ENCODE results near the gene EGFL8. TPM values are rescaled to one million over a fixed set of nuclear protein-coding genes. Genes with fewer than 3 reads are reported as not detected.

EGFL8 gene
- total and polyA plus RNA-seq, 2 of the 8 experiments (the other 6 are each of a cell fraction or from before 2014, with no cell fraction given) = 5.0 to 9.2 TPM

GRCh38 chr6:32126880-32127279 lies 37.5 kb upstream of the EGFL8 start:
- no peak overlapping the region for H3K56ac ChIP-seq (replicated peaks; ENCODE audit: insufficient read length, low read depth, low read length)
- H4K91ac ChIP-seq (replicated peaks; ENCODE audit: insufficient read length, low read length) = no peak overlapping the region
- H3K4me3 ChIP-seq (ENCODE audit: extremely low read depth in 1 of 4, insufficient read depth in 2 of 4, low read depth in 3 of 4, low read length in 4 of 4) = peak overlapping the region; percentile 95 to 100 (median 99); a peak in 6 of 8 replicates
- 0 out of 2 replicates have a peak overlapping the region, but pooled peaks have one; percentile 37 for H2BK15ac ChIP-seq (ENCODE audit: low read length)
- H2BK20ac ChIP-seq (ENCODE audit: low read length) = no peak overlapping the region
- peak overlapping the region; percentile 17; the same call in 1 of the 2 replicates for H2BK12ac ChIP-seq (ENCODE audit: low read depth, low read length)
- H3K23ac ChIP-seq (ENCODE audit: insufficient read length) = no peak overlapping the region
- DNase-seq (ENCODE audit: low read depth in 1 of 2, low spot score in 2 of 2) (no peak), FAIRE-seq (no peak)
- H4K20me1 ChIP-seq (replicated peaks in 1 of 2; ENCODE audit: control insufficient read depth in 1 of 2, insufficient read depth in 2 of 2, low read length in 2 of 2) = peaks cover 0 to 1% of the 10 kb centered on the region in 2 experiments
- H3K4me2 ChIP-seq (ENCODE audit: insufficient read depth in 1 of 2, low read depth in 2 of 2, low read length in 2 of 2) = peak overlapping the region; percentile 82 to 98
- H3K27me3 ChIP-seq (replicated peaks in 1 of 4; ENCODE audit: control insufficient read depth in 3 of 4, extremely low read depth in 1 of 4, insufficient read depth in 3 of 4, low read length in 3 of 4) = no peaks in the 10 kb centered on the region
- H3K79me2 ChIP-seq (ENCODE audit: control insufficient read depth in 1 of 2, insufficient read depth in 2 of 2, low read length in 2 of 2) = peaks cover 0 to 12% of the 10 kb centered on the region in 2 experiments; a peak in 1 of 4 replicates
- peaks cover 5% of the 10 kb centered on the region for H3K23me2 ChIP-seq (ENCODE audit: low read depth, low read length)
- H3K14ac ChIP-seq (ENCODE audit: insufficient read length) = no peak overlapping the region
- H4K5ac ChIP-seq (ENCODE audit: insufficient read length, low read depth, low read length) = no peak overlapping the region
- WGBS, 2 experiments (ENCODE audit: extremely low coverage in 1 of 2, insufficient coverage in 1 of 2, insufficient read length in 1 of 2, insufficient replicate concordance in 2 of 2, low coverage in 1 of 2, low lambda C conversion rate in 2 of 2, missing lambda C conversion rate in 1 of 2) = 86% methylated on average over 8 of the region's 8 CpGs; no CpG with 5 or more reads in 1 of the 2 experiments
- no peak overlapping the region for H2BK120ac ChIP-seq (replicated peaks; ENCODE audit: low read depth, low read length)
- no peak overlapping the region for H2AK5ac ChIP-seq (ENCODE audit: low read depth, low read length)
- no peak overlapping the region for H3K4ac ChIP-seq (replicated peaks; ENCODE audit: insufficient read length, low read depth, low read length)
- no peak overlapping the region for H2AFZ ChIP-seq (ENCODE audit: low read length)
- no peak overlapping the region for H3K18ac ChIP-seq (ENCODE audit: extremely low read depth, low read length)
- POLR2A ChIA-PET (ENCODE audit: partially characterized antibody) = interaction anchor here (1.0 to 6.5 kb wide), 7 partner anchors 13 to 51 kb away, joined by 3 to 70 read pairs (median 15); partner anchors contain the start of genes AGPAT1, EGFL8, PRRT1 and RNF5
- H4K8ac ChIP-seq (ENCODE audit: extremely low read depth, insufficient read depth, low read length) = no peak overlapping the region
- H3K36me3 ChIP-seq (ENCODE audit: control insufficient read depth in 2 of 4, insufficient read depth in 4 of 4, low read length in 3 of 4) = peaks cover 0 to 10% (median 4%) of the 10 kb centered on the region in 4 experiments; a peak in 4 of 8 replicates
- CTCF ChIA-PET (ENCODE audit: partially characterized antibody) = interaction anchor here (0.8 to 5.6 kb wide), 8 partner anchors 9 to 62 kb away, joined by 3 to 76 read pairs (median 7); partner anchors contain the start of gene PRRT1
- no peak overlapping the region for H2BK5ac ChIP-seq (ENCODE audit: low read depth, low read length)
- H3K79me1 ChIP-seq (ENCODE audit: low read depth, low read length) = peaks cover 2% of the 10 kb centered on the region; the same call in 1 of the 2 replicates
- H3K4me1 ChIP-seq (replicated peaks in 1 of 4; ENCODE audit: control insufficient read depth in 3 of 4, insufficient read depth in 4 of 4, low read length in 3 of 4) = peaks cover 3 to 19% (median 8%) of the 10 kb centered on the region in 4 experiments; a peak in 6 of 7 replicates
- no peaks in the 10 kb centered on the region for H3K9me3 ChIP-seq (ENCODE audit: insufficient read depth in 2 of 2, low read depth in 1 of 2, low read length in 1 of 2)
- peak overlapping the region; percentile 98; the same call in 1 of the 2 replicates for H3K27ac ChIP-seq (ENCODE audit: low read depth, low read length)
- peak overlapping the region in 3 of 4 experiments; percentile 96 to 97 (median 96); a peak in 6 of 7 replicates for H3K9ac ChIP-seq (replicated peaks in 1 of 4; ENCODE audit: extremely low read depth in 1 of 4, low read depth in 3 of 4, low read length in 3 of 4)

Measured in H1 (cell line).